Measurements from ENCODE around the gene BTBD9.

- TF ChIP-seq EZH2 (IDR thresholded peaks at IDR 0.05; ENCODE audit: insufficient read depth, low read length), result no peak
- no peak for TF ChIP-seq CTCF (IDR thresholded peaks at IDR 0.05; ENCODE audit: insufficient read depth, low read depth, low read length)
Observed at GRCh38 chr6:38684237-38684636, 44.5 kb upstream of the BTBD9 start.
